HG03066 (cell line): Measurements from ENCODE around the gene MITF.

Source experiments
- ATAC-seq: cut with Tn5 transposase; IDR thresholded peaks from one replicate; pipeline ENCODE4 v1.9.1; 2021; ENCODE audit warnings: low read depth; ENCODE audit not compliant: unreplicated experiment

MITF gene

GRCh38 chr3:69753179-69753775, 14.0 kb downstream of the MITF start:
- ATAC-seq, result no peak

- ATAC-seq, result no peak
Measured at GRCh38 chr3:69755795-69756194, 16.5 kb downstream of the MITF start.

- ATAC-seq, result no peak
Measured at GRCh38 chr3:69761896-69762767, 22.9 kb downstream of the MITF start.

DNA sequence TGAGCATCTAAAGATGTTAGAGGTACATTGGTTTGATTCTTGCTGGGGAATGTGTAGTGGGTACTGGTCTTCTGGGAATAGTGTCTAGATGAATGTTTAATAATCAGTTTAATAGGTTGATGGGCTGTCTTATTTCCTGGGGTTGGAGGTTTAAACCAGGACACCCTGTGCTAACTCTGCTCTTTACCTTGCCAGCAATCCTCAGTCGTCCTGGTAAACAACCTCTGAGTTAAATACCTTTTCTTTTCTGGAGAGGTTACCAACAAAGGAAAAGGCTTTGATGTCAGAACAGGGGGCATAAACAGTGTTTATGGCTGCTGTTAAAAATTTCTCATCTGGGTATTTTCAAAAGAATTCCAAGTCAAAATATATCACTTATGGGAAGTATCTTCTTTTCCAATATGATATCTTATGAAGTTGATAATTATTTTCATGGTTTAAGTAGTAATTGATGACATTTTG, 23.5 kb downstream of the MITF start:
- ATAC-seq, result no peak

GRCh38 chr3:69763458-69763857, 24.2 kb downstream of the MITF start:
- ATAC-seq, result no peak

- no peak for ATAC-seq
Measured at GRCh38 chr3:69764121-69764741, 25.0 kb downstream of the MITF start.

DNA sequence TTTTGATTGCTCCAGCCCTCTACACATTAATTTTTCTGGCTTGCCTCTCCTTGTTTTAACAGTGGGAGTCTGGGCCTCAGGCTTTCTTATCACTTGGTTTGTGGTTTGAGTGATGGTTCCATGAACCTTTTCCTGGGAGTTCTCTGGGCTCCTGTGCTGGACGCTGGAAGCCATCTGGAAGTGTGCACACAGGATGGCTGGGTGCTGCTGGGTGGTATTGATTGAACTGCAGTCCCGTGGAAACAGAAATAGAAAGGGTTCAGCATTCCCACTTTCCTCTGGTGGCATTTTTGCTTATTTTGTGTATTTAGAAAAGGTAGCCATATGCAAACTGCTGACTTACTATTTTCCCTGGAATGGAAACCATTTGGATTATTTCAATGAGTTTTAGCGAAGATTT, 25.6 kb downstream of the MITF start:
- ATAC-seq, result no peak

DNA sequence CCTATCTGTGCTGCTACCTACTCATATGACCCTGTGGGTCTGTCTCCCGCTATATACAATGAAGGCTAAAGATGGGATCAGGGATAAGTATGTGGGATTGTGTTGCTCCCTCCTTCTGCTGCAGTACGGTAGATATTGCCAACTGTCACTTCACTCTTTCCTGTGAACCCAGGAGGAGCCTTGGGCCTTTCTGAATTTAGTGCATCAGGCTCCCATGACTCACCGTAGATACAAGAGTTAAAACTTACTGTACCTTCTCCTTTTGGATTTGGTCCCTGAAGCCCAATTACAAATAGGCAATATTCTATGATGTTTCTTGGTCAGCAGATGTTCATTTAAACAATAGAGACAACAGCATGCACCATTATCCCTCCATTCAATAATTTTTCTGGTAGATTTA, 27.4 kb downstream of the MITF start:
- no peak for ATAC-seq

GRCh38 chr3:69767571-69767970, 28.3 kb downstream of the MITF start:
- ATAC-seq, result no peak

- no peak for ATAC-seq
Measured at GRCh38 chr3:69768438-69768837, 29.2 kb downstream of the MITF start.

GRCh38 chr3:69770219-69770618, 31.0 kb downstream of the MITF start:
- ATAC-seq, result no peak

GRCh38 chr3:69770976-69771634, 31.8 kb downstream of the MITF start:
- no peak for ATAC-seq

GRCh38 chr3:69772152-69772867, 33.0 kb downstream of the MITF start:
- ATAC-seq, result no peak

DNA sequence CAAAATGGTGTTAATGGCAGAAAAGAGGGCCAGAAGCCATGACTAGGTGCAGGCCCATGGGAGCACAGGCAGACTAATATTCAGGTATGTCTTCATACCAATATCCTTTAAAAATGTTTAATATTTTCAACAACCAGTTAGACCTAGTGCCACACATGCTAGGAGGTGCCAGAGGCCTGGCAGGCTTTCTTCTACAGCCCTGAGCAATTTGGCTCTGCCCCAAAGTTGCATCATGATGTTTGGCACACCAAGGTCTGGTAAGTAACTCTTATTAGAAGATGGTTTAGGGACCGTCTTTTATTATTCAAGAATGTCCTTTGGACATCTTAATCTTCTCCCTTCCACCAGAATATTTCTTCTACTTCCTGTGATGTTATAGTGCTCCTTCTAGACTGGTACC, 34.8 kb downstream of the MITF start:
- no peak for ATAC-seq

GRCh38 chr3:69775751-69776150, 36.5 kb downstream of the MITF start:
- no peak for ATAC-seq

- ATAC-seq, result no peak
Measured at GRCh38 chr3:69776289-69776688, 37.0 kb downstream of the MITF start.

DNA sequence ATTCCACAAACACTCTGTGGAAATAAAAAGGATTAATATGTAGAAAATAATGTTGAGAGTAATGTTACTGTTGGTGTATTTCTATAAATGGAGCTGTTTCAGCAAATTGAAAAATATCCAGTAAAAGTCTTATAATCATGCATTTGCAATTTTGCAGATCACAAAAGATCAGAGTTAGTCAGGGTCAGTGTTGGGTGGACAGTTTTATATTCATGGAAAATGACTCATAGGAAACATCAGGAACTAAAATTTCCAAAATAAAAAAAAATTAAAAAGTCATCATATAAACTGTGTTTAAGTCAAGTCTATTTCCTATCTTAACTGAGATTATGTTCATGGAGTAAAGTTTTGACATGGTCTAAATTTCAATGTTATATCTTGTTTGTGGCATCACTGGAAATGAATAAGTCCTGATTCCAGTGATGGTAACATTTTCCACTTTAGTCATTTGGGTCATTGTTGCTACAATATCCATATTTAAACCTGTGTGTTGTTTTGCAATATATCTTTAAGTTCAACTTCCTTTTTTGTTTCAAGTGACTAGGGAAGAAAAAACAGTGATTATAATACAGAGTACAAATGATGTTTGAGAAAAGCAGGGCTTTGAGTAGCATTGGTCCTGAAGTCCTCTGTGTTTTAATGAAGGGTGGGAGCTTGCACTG, 37.8 kb downstream of the MITF start:
- no peak for ATAC-seq

- no peak for ATAC-seq
Measured at GRCh38 chr3:69777582-69777967, 38.3 kb downstream of the MITF start.

DNA sequence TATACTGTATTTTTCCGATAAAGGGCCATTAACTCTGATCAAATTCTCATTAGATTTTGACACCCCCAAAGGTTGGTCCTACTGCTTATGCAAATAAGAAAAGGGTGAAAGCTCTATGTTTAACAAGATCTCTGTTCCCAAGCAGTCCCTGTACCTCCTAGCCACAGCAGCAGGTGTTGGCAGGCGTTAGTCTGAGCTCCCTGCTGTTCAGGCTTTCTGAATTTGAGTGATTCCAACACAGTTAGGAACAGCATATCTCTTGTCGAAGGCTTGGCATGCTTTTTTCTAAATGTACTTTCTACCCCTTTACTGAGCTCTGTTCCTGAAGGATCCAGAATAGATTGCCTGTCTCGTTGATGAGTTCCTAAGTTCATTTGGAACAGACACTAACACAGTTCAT, 42.3 kb downstream of the MITF start:
- ATAC-seq, result no peak

- ATAC-seq, result no peak
Measured at GRCh38 chr3:69784954-69785514, 45.8 kb downstream of the MITF start.
